CD4-positive, CD25-positive, alpha-beta regulatory T cell (primary cell): ENCODE data around the gene MTX1. TPM values are rescaled to one million over a fixed set of nuclear protein-coding genes. Genes with fewer than 3 reads are reported as not detected.
"Not testable (repeated sequence)": the region's sequence is repeated elsewhere in the genome, so short reads cannot be mapped to it uniquely, and the experiment has no call there.

Experiments
- ATAC-seq, 2 donors: fragments of 150-1000 bp; cut with Tn5 transposase; one replicate each; pipeline ENCODE4 v1.10.0; 2021; ENCODE audit warnings: low read depth in 2 of 2, moderate number of reproducible peaks in 2 of 2, moderate library complexity in 1 of 2
- DNase-seq, 3 donors: peaks; one replicate each; pipeline versions ENCODE4 v3.0.0 to v3.0.0-alpha.2; 2012 to 2022; ENCODE audit warnings: mixed read lengths in 1 of 3
- H3K27ac ChIP-seq: one replicate; pipeline ENCODE4 v1.7.0; 2013; ENCODE audit warnings: mild to moderate bottlenecking, low read length; ENCODE audit not compliant: insufficient read depth, poor library complexity, severe bottlenecking
- H3K27me3 ChIP-seq: one replicate; pipeline ENCODE4 v1.7.0; 2013; ENCODE audit warnings: low read length; ENCODE audit not compliant: control insufficient read depth, insufficient read depth
- H3K36me3 ChIP-seq: one replicate; pipeline ENCODE4 v1.7.0; 2013; ENCODE audit warnings: mild to moderate bottlenecking, low read length, moderate library complexity; ENCODE audit not compliant: control insufficient read depth, insufficient read depth
- H3K4me1 ChIP-seq: 2 replicates; pipeline ENCODE4 v1.7.0; 2013; ENCODE audit warnings: mild to moderate bottlenecking, low read length; ENCODE audit not compliant: insufficient read depth, control insufficient read depth, poor library complexity, severe bottlenecking
- H3K4me3 ChIP-seq: one replicate; pipeline ENCODE4 v1.7.0; 2013; ENCODE audit warnings: low read depth, mild to moderate bottlenecking, low read length, moderate library complexity
- H3K9me3 ChIP-seq, 2 experiments: 1 replicate in 1 of 2; 2 replicates in 1 of 2; pipeline ENCODE4 v1.7.0; 2013; ENCODE audit warnings: low read length in 2 of 2, mild to moderate bottlenecking in 1 of 2, moderate library complexity in 1 of 2; ENCODE audit not compliant: control insufficient read depth in 2 of 2
- H3K27ac Mint-ChIP-seq, 3 donors: one replicate each; pipeline ENCODE4 v1.8.0; 2020 to 2022; ENCODE audit warnings: mild to moderate bottlenecking in 3 of 3, mixed read lengths in 3 of 3, moderate library complexity in 2 of 3
- H3K27me3 Mint-ChIP-seq: one replicate; pipeline ENCODE4 v1.8.0; 2022; ENCODE audit warnings: mild to moderate bottlenecking, mixed read lengths
- H3K36me3 Mint-ChIP-seq: one replicate; pipeline ENCODE4 v1.8.0; 2020; ENCODE audit warnings: mixed read lengths
- H3K4me1 Mint-ChIP-seq, 4 donors: one replicate each; pipeline ENCODE4 v1.8.0; 2020 to 2022; ENCODE audit warnings: mixed read lengths in 4 of 4, mild to moderate bottlenecking in 1 of 4
- H3K4me3 Mint-ChIP-seq, 4 donors: one replicate each; pipeline ENCODE4 v1.8.0; 2020 to 2022; ENCODE audit warnings: mild to moderate bottlenecking in 4 of 4, mixed read lengths in 4 of 4, moderate library complexity in 3 of 4
- H3K9me3 Mint-ChIP-seq, 7 donors: one replicate each; pipeline ENCODE4 v1.8.0; 2020 to 2022; ENCODE audit warnings: mixed read lengths in 7 of 7, mild to moderate bottlenecking in 3 of 7, moderate library complexity in 2 of 7
- polyA plus RNA-seq, 4 donors: library from polyadenylated mRNA; unstranded; fragments of 300-500 nt; fragmentation: Illumina TruSeq; gene quantifications; one replicate each; pipeline ENCODE4 v1.2.3, GENCODE V29; 2021
- total RNA-seq: library from RNA; stranded (reverse); gene quantifications from one replicate; pipeline ENCODE4 v1.2.3, GENCODE V29; 2022

Gene MTX1
- total and polyA plus RNA-seq, 5 donors from 2014 or later = 18.4 to 52.2 (median 46.0) TPM

GRCh38 chr1:155210314-155211104 lies 2.0 kb downstream of the MTX1 start:
- H3K4me1 ChIP-seq = peaks cover 28% of the 10 kb centered on the region
- ATAC-seq = no peak

GRCh38 chr1:155211381-155212050 lies 3.0 kb downstream of the MTX1 start:
- peak overlapping the region in 2 of 4 donors; percentile 8 to 95 for H3K4me3 Mint-ChIP-seq
- peaks cover 29% of the 10 kb centered on the region for H3K4me1 ChIP-seq
- H3K9me3 Mint-ChIP-seq = not testable (repeated sequence)

More at GRCh38 chr1:155210314-155211104, 2.0 kb downstream of the MTX1 start:
- Histone ChIP-seq H3K9me3 (no peaks in the 10 kb centered on the region), H3K27me3 (no peaks in the 10 kb centered on the region), H3K36me3 (peaks cover 4% of the 10 kb centered on the region), H3K4me3 (no peak overlapping the region), H3K27ac (no peak overlapping the region)
- Mint-ChIP-seq H3K9me3 (no peaks in the 10 kb centered on the region), H3K4me1 (peaks cover 10 to 34% (median 26%) of the 10 kb centered on the region in 4 donors), H3K4me3 (peak overlapping the region; percentile 41 to 95 (median 59)), H3K27ac (peak overlapping the region in 1 of 3 donors; percentile 37), H3K27me3 (no peaks in the 10 kb centered on the region), H3K36me3 (peaks cover 5% of the 10 kb centered on the region)
- DNase-seq = no peak

GRCh38 chr1:155212051-155212440 lies 3.6 kb downstream of the MTX1 start:
- H3K4me3 ChIP-seq, ATAC-seq, H3K27me3 Mint-ChIP-seq, DNase-seq, H3K9me3 ChIP-seq, H3K27ac ChIP-seq, H3K36me3 ChIP-seq, H3K9me3 Mint-ChIP-seq, H3K27me3 ChIP-seq, H3K27ac Mint-ChIP-seq, H3K36me3 Mint-ChIP-seq: not testable (repeated sequence)
- peaks cover 27% of the 10 kb centered on the region for H3K4me1 ChIP-seq
- peaks cover 10 to 29% (median 22%) of the 10 kb centered on the region in 4 donors for H3K4me1 Mint-ChIP-seq
- peak overlapping the region in 1 of 4 donors; percentile 95 for H3K4me3 Mint-ChIP-seq

More at GRCh38 chr1:155211381-155212050, 3.0 kb downstream of the MTX1 start:
- not testable (repeated sequence) for H3K9me3 ChIP-seq, H3K4me3 ChIP-seq, ATAC-seq, H3K27ac ChIP-seq, H3K27me3 ChIP-seq, DNase-seq, H3K27me3 Mint-ChIP-seq, H3K36me3 ChIP-seq, H3K36me3 Mint-ChIP-seq
- Mint-ChIP-seq H3K4me1 (peaks cover 10 to 34% (median 26%) of the 10 kb centered on the region in 4 donors), H3K27ac (peak overlapping the region in 2 of 3 donors; percentile 47 to 61)

- Mint-ChIP-seq H3K27ac (peak overlapping the region in 2 of 3 donors; percentile 34 to 54), H3K4me3 (peak overlapping the region in 2 of 4 donors; percentile 45 to 46), H3K4me1 (peaks cover 13 to 24% (median 16%) of the 10 kb centered on the region in 4 donors)
- not testable (repeated sequence) for H3K27me3 Mint-ChIP-seq, H3K36me3 ChIP-seq, H3K4me1 ChIP-seq, H3K27me3 ChIP-seq, H3K36me3 Mint-ChIP-seq, H3K4me3 ChIP-seq, H3K9me3 Mint-ChIP-seq, H3K9me3 ChIP-seq, H3K27ac ChIP-seq
- peak in 1 of 2 donors; percentile 37 for ATAC-seq
- DNase-seq = peak in 1 of 3 donors; percentile 32
These were observed 6.2 kb downstream of the MTX1 start for GRCh38 chr1:155214702-155215101.

GRCh38 chr1:155218854-155219591 lies 10.5 kb downstream of the MTX1 start:
- ATAC-seq (no peak), DNase-seq (peak in 1 of 3 donors; percentile 56)
- peak overlapping the region; percentile 26 to 69 (median 48) for H3K27ac Mint-ChIP-seq
- Histone ChIP-seq H3K4me3 (no peak overlapping the region), H3K4me1 (peaks cover 3% of the 10 kb centered on the region), H3K27me3 (no peaks in the 10 kb centered on the region), H3K36me3 (no peaks in the 10 kb centered on the region), H3K9me3 (no peaks in the 10 kb centered on the region), H3K27ac (no peak overlapping the region)
- H3K36me3 Mint-ChIP-seq = no peaks in the 10 kb centered on the region
- H3K9me3 Mint-ChIP-seq = no peaks in the 10 kb centered on the region
- peaks cover 11 to 21% (median 13%) of the 10 kb centered on the region in 4 donors for H3K4me1 Mint-ChIP-seq
- H3K27me3 Mint-ChIP-seq = no peaks in the 10 kb centered on the region
- H3K4me3 Mint-ChIP-seq = no peak overlapping the region

GRCh38 chr1:155219592-155220031 lies 11.1 kb downstream of the MTX1 start:
- no peak overlapping the region for H3K4me3 ChIP-seq
- peaks cover 3% of the 10 kb centered on the region for H3K4me1 ChIP-seq
- Mint-ChIP-seq H3K27ac (no peak overlapping the region), H3K9me3 (no peaks in the 10 kb centered on the region), H3K4me1 (peaks cover 11 to 23% (median 14%) of the 10 kb centered on the region in 4 donors), H3K4me3 (no peak overlapping the region), H3K36me3 (no peaks in the 10 kb centered on the region), H3K27me3 (no peaks in the 10 kb centered on the region)
- H3K27ac ChIP-seq = no peak overlapping the region
- no peaks in the 10 kb centered on the region for H3K27me3 ChIP-seq
- peak in 1 of 3 donors; percentile 41 for DNase-seq
- H3K36me3 ChIP-seq = no peaks in the 10 kb centered on the region
- peak in 1 of 2 donors; percentile 29 for ATAC-seq
- H3K9me3 ChIP-seq = no peaks in the 10 kb centered on the region

- not testable (repeated sequence) for H3K4me1 ChIP-seq, H3K27me3 Mint-ChIP-seq
These were observed 11.9 kb downstream of the MTX1 start for GRCh38 chr1:155220211-155220965.

More at GRCh38 chr1:155220211-155220965, 11.9 kb downstream of the MTX1 start:
- not testable (repeated sequence) for H3K27ac ChIP-seq, DNase-seq, H3K4me3 ChIP-seq, H3K36me3 Mint-ChIP-seq, H3K9me3 Mint-ChIP-seq, ATAC-seq, H3K4me3 Mint-ChIP-seq, H3K9me3 ChIP-seq, H3K27me3 ChIP-seq, H3K36me3 ChIP-seq
- H3K4me1 Mint-ChIP-seq = peaks cover 5 to 19% (median 9%) of the 10 kb centered on the region in 4 donors
- H3K27ac Mint-ChIP-seq = peak overlapping the region in 1 of 3 donors; percentile 93
